Stimulated activated naive B cell treated with anti-CD40 and anti-IgM and Interleukin-4, amounts not matched to agents 10 μg/mL and 1 μg/mL and 100 μg/mL, for 72 hours (primary cell): Measurements from ENCODE around the gene MYO1H.
"Not testable (repeated sequence)": the region's sequence is repeated elsewhere in the genome, so short reads cannot be mapped to it uniquely, and the experiment has no call there.

Source experiments
- ATAC-seq, 2 donors: fragments of 150-1000 bp; cut with Tn5 transposase; replicated peaks; 2 replicates each; pipeline ENCODE4 v1.10.0; 2021; ENCODE audit warnings: moderate library complexity in 1 of 2
- DNase-seq: peaks from one replicate; pipeline ENCODE4 v3.0.0; 2021
- H3K27ac Mint-ChIP-seq: one replicate; pipeline ENCODE4 v1.8.0; 2022; ENCODE audit warnings: mild to moderate bottlenecking, mixed read lengths
- H3K27me3 Mint-ChIP-seq, 2 donors: one replicate each; pipeline ENCODE4 v1.8.0; 2022; ENCODE audit warnings: mixed read lengths in 2 of 2
- H3K36me3 Mint-ChIP-seq, 2 donors: one replicate each; pipeline ENCODE4 v1.8.0; 2022; ENCODE audit warnings: mixed read lengths in 2 of 2, mild to moderate bottlenecking in 1 of 2
- H3K4me1 Mint-ChIP-seq, 2 donors: one replicate each; pipeline ENCODE4 v1.8.0; 2022; ENCODE audit warnings: mixed read lengths in 2 of 2, mild to moderate bottlenecking in 1 of 2
- H3K4me3 Mint-ChIP-seq, 2 donors: one replicate each; pipeline ENCODE4 v1.8.0; 2022; ENCODE audit warnings: mild to moderate bottlenecking in 2 of 2, mixed read lengths in 2 of 2, moderate library complexity in 1 of 2
- H3K9me3 Mint-ChIP-seq, 2 donors: one replicate each; pipeline ENCODE4 v1.8.0; 2022; ENCODE audit warnings: mixed read lengths in 2 of 2, mild to moderate bottlenecking in 1 of 2

The MYO1H gene

GRCh38 chr12:109418848-109419480 is 71.3 kb downstream of the MYO1H start:
- ATAC-seq (no peak), DNase-seq (no peak)
- no peaks in the 10 kb centered on the region for H3K4me1 Mint-ChIP-seq
- H3K27ac Mint-ChIP-seq, result no peak overlapping the region
- H3K4me3 Mint-ChIP-seq, result no peak overlapping the region
- H3K27me3 Mint-ChIP-seq, result peaks cover 17 to 29% of the 10 kb centered on the region in 2 donors
- peaks cover 0 to 2% of the 10 kb centered on the region in 2 donors for H3K36me3 Mint-ChIP-seq
- H3K9me3 Mint-ChIP-seq, result peaks cover 4% of the 10 kb centered on the region in 2 donors

GRCh38 chr12:109421355-109422087 is 73.8 kb downstream of the MYO1H start:
- ATAC-seq, result no peak
- Mint-ChIP-seq H3K9me3 (peaks cover 4 to 5% of the 10 kb centered on the region in 2 donors), H3K4me3 (no peak overlapping the region), H3K27ac (no peak overlapping the region), H3K36me3 (peaks cover 0 to 2% of the 10 kb centered on the region in 2 donors), H3K4me1 (no peaks in the 10 kb centered on the region), H3K27me3 (peaks cover 28 to 42% of the 10 kb centered on the region in 2 donors)
- no peak for DNase-seq

- H3K4me3 Mint-ChIP-seq, result no peak overlapping the region
- H3K4me1 Mint-ChIP-seq, result no peaks in the 10 kb centered on the region
- ATAC-seq (no peak), DNase-seq (no peak)
- no peak overlapping the region for H3K27ac Mint-ChIP-seq
- peaks cover 28 to 42% of the 10 kb centered on the region in 2 donors for H3K27me3 Mint-ChIP-seq
- peaks cover 0 to 2% of the 10 kb centered on the region in 2 donors for H3K36me3 Mint-ChIP-seq
- peaks cover 4 to 5% of the 10 kb centered on the region in 2 donors for H3K9me3 Mint-ChIP-seq
Observed at GRCh38 chr12:109422251-109422650, 74.6 kb downstream of the MYO1H start.

GRCh38 chr12:109423392-109423791 is 75.7 kb downstream of the MYO1H start:
- Mint-ChIP-seq H3K36me3 (peaks cover 0 to 2% of the 10 kb centered on the region in 2 donors), H3K4me3 (no peak overlapping the region)

GRCh38 chr12:109428037-109428629 is 80.4 kb downstream of the MYO1H start:
- Mint-ChIP-seq H3K9me3 (peaks cover 3 to 7% of the 10 kb centered on the region in 2 donors), H3K4me3 (no peak overlapping the region), H3K4me1 (peaks cover 3 to 8% of the 10 kb centered on the region in 2 donors), H3K27ac (no peak overlapping the region), H3K36me3 (no peaks in the 10 kb centered on the region), H3K27me3 (peaks cover 13 to 17% of the 10 kb centered on the region in 2 donors)
- DNase-seq (peak; percentile 48), ATAC-seq (peak; percentile 85 to 88)

More at GRCh38 chr12:109423392-109423791, 75.7 kb downstream of the MYO1H start:
- Mint-ChIP-seq H3K9me3 (peaks cover 4 to 5% of the 10 kb centered on the region in 2 donors), H3K4me1 (no peaks in the 10 kb centered on the region), H3K27ac (no peak overlapping the region), H3K27me3 (peaks cover 28 to 42% of the 10 kb centered on the region in 2 donors)
- DNase-seq (no peak), ATAC-seq (peak; percentile 66 to 74)

- Mint-ChIP-seq H3K4me1 (peaks cover 5 to 12% of the 10 kb centered on the region in 2 donors), H3K27me3 (peaks cover 13 to 15% of the 10 kb centered on the region in 2 donors)
- H3K4me3 Mint-ChIP-seq, DNase-seq, H3K36me3 Mint-ChIP-seq, ATAC-seq, H3K27ac Mint-ChIP-seq, H3K9me3 Mint-ChIP-seq: not testable (repeated sequence)
Observed at GRCh38 chr12:109428804-109429203, 81.1 kb downstream of the MYO1H start.

GRCh38 chr12:109430244-109430643 is 82.5 kb downstream of the MYO1H start:
- DNase-seq (no peak), ATAC-seq (no peak)
- Mint-ChIP-seq H3K4me1 (peaks cover 5 to 12% of the 10 kb centered on the region in 2 donors), H3K9me3 (peaks cover 2 to 7% of the 10 kb centered on the region in 2 donors), H3K36me3 (no peaks in the 10 kb centered on the region), H3K27ac (no peak overlapping the region), H3K4me3 (no peak overlapping the region), H3K27me3 (peaks cover 3 to 5% of the 10 kb centered on the region in 2 donors)

GRCh38 chr12:109432431-109432830 is 84.7 kb downstream of the MYO1H start:
- no peak for DNase-seq
- Mint-ChIP-seq H3K36me3 (no peaks in the 10 kb centered on the region), H3K27ac (no peak overlapping the region), H3K4me3 (no peak overlapping the region), H3K4me1 (peaks cover 5 to 12% of the 10 kb centered on the region in 2 donors), H3K27me3 (no peaks in the 10 kb centered on the region), H3K9me3 (peaks cover 1 to 7% of the 10 kb centered on the region in 2 donors)
- ATAC-seq, result peak in 1 of 2 donors; percentile 30

- no peaks in the 10 kb centered on the region for H3K27me3 Mint-ChIP-seq
- no peak overlapping the region for H3K27ac Mint-ChIP-seq
- no peak overlapping the region for H3K4me3 Mint-ChIP-seq
- ATAC-seq (peak; percentile 72 to 83), DNase-seq (peak; percentile 59)
- H3K9me3 Mint-ChIP-seq, result peaks cover 1 to 7% of the 10 kb centered on the region in 2 donors
- peaks cover 5 to 12% of the 10 kb centered on the region in 2 donors for H3K4me1 Mint-ChIP-seq
- no peaks in the 10 kb centered on the region for H3K36me3 Mint-ChIP-seq
Observed at GRCh38 chr12:109432842-109433304, 85.2 kb downstream of the MYO1H start.

- no peak overlapping the region for H3K4me3 Mint-ChIP-seq
- H3K4me1 Mint-ChIP-seq, result peaks cover 5 to 12% of the 10 kb centered on the region in 2 donors
- DNase-seq (no peak), ATAC-seq (no peak)
- peaks cover 4% of the 10 kb centered on the region in 2 donors for H3K36me3 Mint-ChIP-seq
- peaks cover 1 to 7% of the 10 kb centered on the region in 2 donors for H3K9me3 Mint-ChIP-seq
- H3K27ac Mint-ChIP-seq, result no peak overlapping the region
- H3K27me3 Mint-ChIP-seq, result no peaks in the 10 kb centered on the region
Observed at GRCh38 chr12:109433618-109434017, 85.9 kb downstream of the MYO1H start.

- Mint-ChIP-seq H3K36me3 (peaks cover 4% of the 10 kb centered on the region in 2 donors), H3K4me1 (peaks cover 5 to 12% of the 10 kb centered on the region in 2 donors), H3K4me3 (no peak overlapping the region), H3K9me3 (peaks cover 0 to 5% of the 10 kb centered on the region in 2 donors), H3K27me3 (no peaks in the 10 kb centered on the region), H3K27ac (no peak overlapping the region)
- no peak for ATAC-seq
- no peak for DNase-seq
Observed at GRCh38 chr12:109434582-109434981, 86.9 kb downstream of the MYO1H start.

- no peaks in the 10 kb centered on the region for H3K9me3 Mint-ChIP-seq
Observed at GRCh38 chr12:109435428-109436187, 87.9 kb downstream of the MYO1H start.

GRCh38 chr12:109436188-109436560 is 88.5 kb downstream of the MYO1H start:
- DNase-seq (no peak), ATAC-seq (no peak)
- no peaks in the 10 kb centered on the region for H3K27me3 Mint-ChIP-seq
- H3K4me1 Mint-ChIP-seq, result peaks cover 5 to 12% of the 10 kb centered on the region in 2 donors
- no peaks in the 10 kb centered on the region for H3K9me3 Mint-ChIP-seq
- no peak overlapping the region for H3K27ac Mint-ChIP-seq
- H3K36me3 Mint-ChIP-seq, result peaks cover 4 to 10% of the 10 kb centered on the region in 2 donors
- H3K4me3 Mint-ChIP-seq, result no peak overlapping the region

More at GRCh38 chr12:109435428-109436187, 87.9 kb downstream of the MYO1H start:
- ATAC-seq (no peak), DNase-seq (no peak)
- peaks cover 5 to 12% of the 10 kb centered on the region in 2 donors for H3K4me1 Mint-ChIP-seq
- H3K4me3 Mint-ChIP-seq, result no peak overlapping the region
- H3K27ac Mint-ChIP-seq, result no peak overlapping the region
- H3K36me3 Mint-ChIP-seq, result peaks cover 4 to 8% of the 10 kb centered on the region in 2 donors
- no peaks in the 10 kb centered on the region for H3K27me3 Mint-ChIP-seq

GRCh38 chr12:109439181-109439580 is 91.5 kb downstream of the MYO1H start:
- Mint-ChIP-seq H3K9me3 (no peaks in the 10 kb centered on the region), H3K36me3 (peaks cover 6 to 17% of the 10 kb centered on the region in 2 donors), H3K27me3 (no peaks in the 10 kb centered on the region), H3K4me3 (no peak overlapping the region), H3K4me1 (no peaks in the 10 kb centered on the region), H3K27ac (no peak overlapping the region)
- ATAC-seq (no peak), DNase-seq (no peak)
